Spleen (tissue), 7 donors: ENCODE results near the gene FAAH2.

Experiments
- POLR2A ChIP-seq, 3 donors: fragments of 450-650 bp; IDR thresholded peaks; one replicate each; pipeline ENCODE4 v1.5.1; 2017; ENCODE audit warnings: antibody characterized with exemption in 3 of 3, mild to moderate bottlenecking in 1 of 3
- POLR2AphosphoS5 ChIP-seq, 3 donors: sonication (generic); formaldehyde crosslinking; IDR thresholded peaks; one replicate each; pipeline ENCODE4 v1.5.1; 2017; ENCODE audit warnings: antibody characterized with exemption in 3 of 3
- TF ChIP-seq, protein P1 (sequence below), 11 experiments: fragments of 200-600 bp in 7 of 11; fragments of 450-650 bp in 4 of 11; sonication (generic) in 4 of 11; IDR thresholded peaks in 8 of 11; conservative IDR thresholded peaks in 3 of 11; 1 replicate in 7 of 11; 2 replicates in 4 of 11; pipeline versions ENCODE4 v1.4.0 to v1.8.0; 2016 to 2021; ENCODE audit warnings: antibody characterized with exemption in 11 of 11, inconsistent platforms in 4 of 11, mild to moderate bottlenecking in 1 of 11
- donor health status: DM: no; HTN: no; CAD: no; lungs with moderate emphysema.
- donor health status: DM: no; HTN: no; CAD: no.
- donor health status: DM: no; HTN: no; CAD: no.

GRCh38 chrX:57241967-57242366 lies 44.5 kb upstream of the FAAH2 start:
- TF ChIP-seq, protein P1, sequence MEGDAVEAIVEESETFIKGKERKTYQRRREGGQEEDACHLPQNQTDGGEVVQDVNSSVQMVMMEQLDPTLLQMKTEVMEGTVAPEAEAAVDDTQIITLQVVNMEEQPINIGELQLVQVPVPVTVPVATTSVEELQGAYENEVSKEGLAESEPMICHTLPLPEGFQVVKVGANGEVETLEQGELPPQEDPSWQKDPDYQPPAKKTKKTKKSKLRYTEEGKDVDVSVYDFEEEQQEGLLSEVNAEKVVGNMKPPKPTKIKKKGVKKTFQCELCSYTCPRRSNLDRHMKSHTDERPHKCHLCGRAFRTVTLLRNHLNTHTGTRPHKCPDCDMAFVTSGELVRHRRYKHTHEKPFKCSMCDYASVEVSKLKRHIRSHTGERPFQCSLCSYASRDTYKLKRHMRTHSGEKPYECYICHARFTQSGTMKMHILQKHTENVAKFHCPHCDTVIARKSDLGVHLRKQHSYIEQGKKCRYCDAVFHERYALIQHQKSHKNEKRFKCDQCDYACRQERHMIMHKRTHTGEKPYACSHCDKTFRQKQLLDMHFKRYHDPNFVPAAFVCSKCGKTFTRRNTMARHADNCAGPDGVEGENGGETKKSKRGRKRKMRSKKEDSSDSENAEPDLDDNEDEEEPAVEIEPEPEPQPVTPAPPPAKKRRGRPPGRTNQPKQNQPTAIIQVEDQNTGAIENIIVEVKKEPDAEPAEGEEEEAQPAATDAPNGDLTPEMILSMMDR (IDR thresholded peaks at IDR 0.05 in 8 of 11, conservative IDR thresholded peaks at IDR 0.05 in 3 of 11): no peak
- TF ChIP-seq POLR2AphosphoS5 (IDR thresholded peaks at IDR 0.05): no peak
- no peak for TF ChIP-seq POLR2A (IDR thresholded peaks at IDR 0.05)
